ENCODE data around the gene ME1.
"Not testable (repeated sequence)": the region's sequence is repeated elsewhere in the genome, so short reads cannot be mapped to it uniquely, and the experiment has no call there.

DNA sequence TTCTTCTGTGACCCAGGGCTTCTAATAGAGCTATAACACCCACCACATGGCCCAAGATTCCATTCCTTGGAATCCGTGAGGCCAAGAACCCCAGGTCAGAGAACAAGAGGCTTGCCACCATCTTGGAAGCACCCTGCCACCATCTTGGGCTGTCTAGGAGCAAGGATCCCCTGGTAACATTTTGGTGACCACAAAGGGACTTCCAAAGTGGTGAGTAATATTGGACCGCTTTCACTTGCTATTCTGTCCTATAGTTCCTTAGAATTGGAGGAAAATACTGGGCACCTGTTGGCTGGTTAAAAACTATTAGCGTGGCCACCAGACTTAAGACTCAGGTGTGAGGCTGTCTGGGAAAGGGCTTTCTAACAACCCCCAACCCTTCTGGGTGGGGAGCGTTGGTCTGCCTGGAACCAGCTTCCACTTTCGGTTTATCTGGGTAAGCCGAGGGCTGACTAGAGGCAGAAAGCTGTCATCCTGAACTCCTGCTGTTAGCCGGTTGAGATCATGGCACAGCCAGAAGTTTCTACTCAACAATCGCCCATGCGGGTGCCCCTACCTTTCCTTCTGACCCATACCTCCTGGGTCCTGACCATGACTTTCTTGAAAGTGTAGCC is 13.3 kb upstream of the ME1 start:
- TF ChIP-seq, protein P1, sequence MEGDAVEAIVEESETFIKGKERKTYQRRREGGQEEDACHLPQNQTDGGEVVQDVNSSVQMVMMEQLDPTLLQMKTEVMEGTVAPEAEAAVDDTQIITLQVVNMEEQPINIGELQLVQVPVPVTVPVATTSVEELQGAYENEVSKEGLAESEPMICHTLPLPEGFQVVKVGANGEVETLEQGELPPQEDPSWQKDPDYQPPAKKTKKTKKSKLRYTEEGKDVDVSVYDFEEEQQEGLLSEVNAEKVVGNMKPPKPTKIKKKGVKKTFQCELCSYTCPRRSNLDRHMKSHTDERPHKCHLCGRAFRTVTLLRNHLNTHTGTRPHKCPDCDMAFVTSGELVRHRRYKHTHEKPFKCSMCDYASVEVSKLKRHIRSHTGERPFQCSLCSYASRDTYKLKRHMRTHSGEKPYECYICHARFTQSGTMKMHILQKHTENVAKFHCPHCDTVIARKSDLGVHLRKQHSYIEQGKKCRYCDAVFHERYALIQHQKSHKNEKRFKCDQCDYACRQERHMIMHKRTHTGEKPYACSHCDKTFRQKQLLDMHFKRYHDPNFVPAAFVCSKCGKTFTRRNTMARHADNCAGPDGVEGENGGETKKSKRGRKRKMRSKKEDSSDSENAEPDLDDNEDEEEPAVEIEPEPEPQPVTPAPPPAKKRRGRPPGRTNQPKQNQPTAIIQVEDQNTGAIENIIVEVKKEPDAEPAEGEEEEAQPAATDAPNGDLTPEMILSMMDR (IDR thresholded peaks at IDR 0.05; ENCODE audit: low read depth, low read length, poor library complexity, severe bottlenecking), result not testable (repeated sequence)
- not testable (repeated sequence) for TF ChIP-seq EZH2phosphoT487 (IDR thresholded peaks at IDR 0.05; ENCODE audit: borderline replicate concordance, low read length)

Data from DOHH2 (cell line).